NCI-H2196 treated with DMSO at 0.1 percent for 48 hours (cell line): ENCODE measurements around the gene TEAD4.
A peak's percentile ranks its signal among the peaks of the same experiment; 100 is the strongest.
"Not testable (repeated sequence)": the region's sequence is repeated elsewhere in the genome, so short reads cannot be mapped to it uniquely, and the experiment has no call there.

Source experiments
- DNase-seq: peaks from one replicate; lab custom pipeline; 2025; ENCODE audit not compliant: unreplicated experiment; lab: John Stamatoyannopoulos, UW

Gene TEAD4

GRCh38 chr12:3045494-3045893, 86.3 kb downstream of the TEAD4 start:
- no peak for DNase-seq

- DNase-seq: no peak
Measured at GRCh38 chr12:3045989-3046388, 86.8 kb downstream of the TEAD4 start.

GRCh38 chr12:3046441-3047200, 87.4 kb downstream of the TEAD4 start:
- no peak for DNase-seq

GRCh38 chr12:3047961-3048360, 88.8 kb downstream of the TEAD4 start:
- no peak for DNase-seq

GRCh38 chr12:3048540-3048939, 89.3 kb downstream of the TEAD4 start:
- DNase-seq: no peak

DNA sequence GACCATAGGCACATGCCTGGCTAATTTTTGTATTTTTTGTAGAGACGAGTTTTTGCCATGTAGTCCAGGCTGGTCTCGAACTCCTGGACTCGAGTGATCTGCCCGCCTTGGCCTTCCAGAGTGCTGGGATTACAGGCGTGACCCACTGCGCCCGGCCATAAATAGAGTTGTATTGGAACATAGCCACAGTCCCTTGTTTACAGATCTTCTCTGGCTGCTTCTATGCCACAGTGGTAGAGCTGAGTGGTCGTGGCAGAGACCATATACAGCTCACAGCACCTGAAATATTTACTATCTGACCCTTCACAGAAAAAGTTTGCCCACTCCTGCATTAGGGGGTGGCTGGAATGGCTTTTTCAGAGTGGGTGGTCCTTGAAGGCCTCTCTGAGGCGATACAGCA, 90.0 kb downstream of the TEAD4 start:
- DNase-seq: no peak

DNA sequence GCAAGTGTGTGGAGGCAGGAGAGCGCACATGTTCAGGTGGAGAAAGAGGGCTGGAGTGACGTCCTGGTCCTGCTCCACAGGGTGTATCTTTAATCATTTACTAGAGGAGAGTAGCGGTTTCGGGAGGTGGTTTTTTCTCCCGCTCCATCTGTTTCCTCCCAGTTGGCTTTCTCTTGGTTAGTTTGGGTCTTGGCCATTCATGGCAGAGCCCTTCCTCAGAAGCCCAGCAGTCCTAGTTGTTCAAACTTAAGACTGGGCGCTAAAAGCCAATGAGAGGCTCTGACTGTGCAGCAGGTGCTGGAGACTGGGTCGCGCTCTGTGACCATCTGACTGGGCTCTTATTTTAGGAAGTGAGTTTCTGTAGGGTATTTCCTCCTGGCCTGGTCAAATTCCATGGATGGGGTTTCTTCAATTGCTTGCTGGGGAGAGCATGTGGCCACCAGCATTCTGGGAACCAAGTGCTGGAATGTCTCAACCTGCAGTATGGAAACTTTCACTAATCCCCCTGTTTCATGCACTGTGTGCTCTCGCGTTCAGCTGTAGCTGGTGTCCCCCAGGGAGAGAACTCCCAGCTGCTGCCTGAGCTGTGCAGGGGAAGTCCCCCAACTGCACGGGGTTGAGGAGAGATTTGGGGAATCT, 90.5 kb downstream of the TEAD4 start:
- no peak for DNase-seq

- DNase-seq: no peak
Measured at GRCh38 chr12:3054374-3054773, 95.2 kb downstream of the TEAD4 start.

DNA sequence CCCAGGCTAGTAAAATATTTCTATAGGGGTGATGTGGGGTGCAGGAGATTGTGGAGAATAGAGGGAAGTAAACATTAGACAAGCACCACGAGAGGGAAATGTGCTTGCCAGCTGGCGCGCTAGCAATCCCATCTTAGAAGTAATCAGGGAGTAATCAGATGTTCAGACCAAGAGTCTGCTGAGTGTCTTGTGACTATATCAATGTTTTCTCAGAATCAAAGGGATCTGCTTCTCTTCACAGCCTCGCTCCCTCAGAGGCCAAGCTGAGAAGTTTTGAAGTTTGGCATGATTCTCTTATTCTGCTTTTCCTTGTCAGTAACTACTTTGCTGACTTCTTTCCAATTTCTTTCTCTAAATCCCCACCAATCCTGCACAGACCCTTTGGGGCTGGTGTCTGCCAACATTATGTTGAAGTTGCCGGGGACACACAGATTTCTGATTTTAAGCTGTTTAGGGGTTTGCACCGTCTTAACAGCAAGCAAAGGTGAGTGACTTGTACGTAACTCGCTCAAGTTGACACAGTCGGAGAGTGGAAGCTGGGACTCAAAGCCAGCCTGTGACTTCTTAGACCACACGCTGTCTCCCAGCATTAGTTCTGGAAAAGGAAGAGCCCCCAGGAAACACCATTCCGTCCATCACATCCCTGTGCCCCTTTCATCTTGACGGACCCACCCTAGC, 96.0 kb downstream of the TEAD4 start:
- DNase-seq: no peak

GRCh38 chr12:3055704-3056467, 96.7 kb downstream of the TEAD4 start:
- no peak for DNase-seq

DNA sequence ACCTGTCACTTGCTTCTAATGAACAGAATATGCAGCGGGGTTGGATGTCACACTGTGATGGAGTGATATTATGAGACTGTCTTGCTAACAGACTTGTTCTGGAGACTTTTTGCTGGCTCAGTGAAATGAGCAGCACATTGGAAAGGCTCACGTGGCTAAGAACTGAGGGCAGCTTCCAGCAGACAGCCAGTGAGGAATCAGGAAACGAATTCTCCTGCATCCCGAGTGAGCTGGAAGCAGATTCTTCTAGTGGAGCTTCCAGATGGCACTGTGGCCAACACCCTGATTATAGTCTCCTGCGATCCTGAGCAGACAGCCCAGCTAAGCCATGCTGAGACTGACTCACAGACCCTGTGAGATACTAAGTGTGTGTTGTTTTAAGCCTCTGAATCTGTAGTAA, 101.9 kb downstream of the TEAD4 start:
- DNase-seq: no peak

DNA sequence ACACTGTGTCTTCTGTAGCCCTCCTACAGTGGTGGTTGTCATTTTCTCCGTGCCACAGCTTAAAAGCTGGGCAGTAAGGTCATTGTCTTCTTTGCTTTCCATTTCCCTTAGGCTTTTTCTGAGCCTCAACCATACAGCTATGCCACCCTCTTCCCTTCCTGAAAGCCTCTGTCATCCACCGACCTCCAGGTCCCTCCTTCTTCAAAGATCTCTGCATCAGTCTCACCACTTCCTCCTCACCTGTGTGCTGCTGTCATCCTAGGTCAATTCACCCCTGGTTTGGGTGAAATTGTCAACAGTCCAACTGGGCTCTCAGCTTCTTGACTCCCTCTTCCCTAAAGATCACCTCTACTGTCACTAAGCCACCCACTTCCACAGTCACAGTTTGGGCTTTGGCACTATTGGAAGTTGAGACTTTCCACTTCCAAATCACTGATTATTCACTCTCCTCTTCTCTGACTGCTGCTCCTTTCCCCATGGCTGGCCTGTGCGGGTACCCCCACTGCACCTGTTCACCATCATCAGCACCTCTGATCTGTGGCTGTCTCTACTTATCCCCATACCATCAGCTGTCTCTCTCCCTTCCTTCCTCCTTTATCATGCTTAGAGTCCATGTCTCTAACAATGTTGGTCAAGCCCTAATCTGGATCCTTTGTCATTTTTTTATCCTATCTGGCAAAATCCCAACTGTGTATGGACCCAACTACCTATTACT, 102.5 kb downstream of the TEAD4 start:
- no peak for DNase-seq

DNA sequence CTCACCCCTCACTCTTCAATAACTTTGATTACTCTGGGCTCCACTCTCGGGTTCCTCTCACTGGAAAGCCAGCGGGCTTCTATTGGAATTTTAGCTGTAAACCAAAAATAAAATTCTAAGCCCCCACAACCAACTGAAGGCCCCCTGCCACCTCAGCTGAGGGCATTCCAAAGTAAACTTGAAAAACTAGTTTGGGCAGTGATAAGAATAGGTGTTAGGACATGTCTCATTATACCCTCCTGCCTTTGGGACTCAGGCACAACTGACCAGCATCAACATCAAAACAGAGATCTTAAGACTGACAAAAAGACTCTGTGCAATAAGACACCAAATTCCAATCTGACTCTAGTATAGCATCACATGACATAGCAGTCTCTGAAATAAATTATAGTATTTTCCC, 106.1 kb downstream of the TEAD4 start:
- no peak for DNase-seq

DNA sequence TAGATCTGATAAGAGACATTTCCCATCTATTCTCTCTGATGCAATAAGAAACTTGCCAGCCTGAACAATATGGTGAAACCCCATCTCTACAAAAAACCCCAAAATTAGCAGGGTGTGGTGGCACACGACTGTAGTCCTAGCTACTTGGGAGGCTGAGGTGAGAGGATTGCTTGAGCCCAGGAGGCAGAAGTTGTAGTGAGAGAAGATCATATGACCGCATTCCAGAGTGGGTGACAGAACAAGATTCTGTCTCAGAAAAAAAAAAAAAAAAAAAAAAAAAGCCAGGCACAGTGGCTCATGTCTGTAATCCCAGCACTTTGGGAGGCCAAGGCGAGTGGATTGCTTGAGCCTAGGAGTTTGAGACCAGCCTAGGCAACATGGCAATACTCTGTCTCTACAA, 106.6 kb downstream of the TEAD4 start:
- DNase-seq: not testable (repeated sequence)

GRCh38 chr12:3069714-3070113, 110.5 kb downstream of the TEAD4 start:
- no peak for DNase-seq

- no peak for DNase-seq
Measured at GRCh38 chr12:3071107-3071506, 111.9 kb downstream of the TEAD4 start.

- DNase-seq: no peak
Measured at GRCh38 chr12:3071710-3072109, 112.5 kb downstream of the TEAD4 start.

GRCh38 chr12:3073438-3074250, 114.4 kb downstream of the TEAD4 start:
- peak; percentile 41 for DNase-seq

DNA sequence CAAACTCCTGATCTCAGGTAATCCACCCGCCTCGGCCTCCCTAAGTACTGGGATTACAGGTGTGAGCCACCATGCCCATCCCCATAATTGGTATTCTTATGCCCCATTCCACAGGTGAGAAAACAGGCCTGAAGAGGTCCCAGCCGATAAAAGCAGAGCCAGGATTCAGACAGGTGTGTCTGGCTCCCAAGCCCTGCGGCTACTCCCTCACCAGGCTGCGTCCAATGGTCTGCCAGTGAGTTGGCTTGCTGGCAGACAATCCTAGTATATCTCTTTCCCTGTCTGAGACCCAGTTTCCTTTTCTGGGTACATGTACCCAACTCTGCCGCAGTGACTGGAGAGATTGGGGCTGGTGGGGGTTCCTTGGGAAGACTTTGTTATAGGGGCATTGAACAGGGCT, 116.1 kb downstream of the TEAD4 start:
- no peak for DNase-seq
